Measurements from ENCODE around the gene SAMD4A.

GRCh38 chr14:54580933-54581332, 14.0 kb downstream of the SAMD4A start:
- TF ChIP-seq ZNF274 (IDR thresholded peaks at IDR 0.05; ENCODE audit: low read depth, low read length) = no peak
- TF ChIP-seq YY1 (IDR thresholded peaks at IDR 0.05; ENCODE audit: insufficient read depth, insufficient read length) = no peak
- TF ChIP-seq SUZ12 (IDR thresholded peaks at IDR 0.05; ENCODE audit: extremely low read depth, insufficient read depth, insufficient read length) = no peak
